DOHH2 (cell line): ENCODE results near the gene VWA5B1.

Source experiments
- H3F3A ChIP-seq: fragments of 200-600 bp; sonication (generic), shearing (Covaris generic); 2 replicates; pipeline ENCODE4 v1.6.0; 2016; ENCODE audit warnings: antibody characterized with exemption, mild to moderate bottlenecking; ENCODE audit not compliant: control insufficient read depth, insufficient read depth
- H3K27ac ChIP-seq: fragments of 200-600 bp; sonication (generic); 2 replicates; pipeline ENCODE4 v1.5.1; 2014; ENCODE audit warnings: low read depth, mild to moderate bottlenecking, low read length, moderate library complexity
- H3K27me3 ChIP-seq: fragments of 200-600 bp; sonication (generic); 2 replicates; pipeline ENCODE4 v1.6.1; 2014; ENCODE audit warnings: mild to moderate bottlenecking, low read length, mixed read lengths; ENCODE audit not compliant: control insufficient read depth
- H3K36me3 ChIP-seq: fragments of 200-600 bp; sonication (generic); 2 replicates; pipeline ENCODE4 v1.6.1; 2014; ENCODE audit warnings: mild to moderate bottlenecking, low read length, moderate library complexity, mixed read lengths; ENCODE audit not compliant: control insufficient read depth
- H3K4me1 ChIP-seq: fragments of 200-600 bp; sonication (generic); 2 replicates; pipeline ENCODE4 v1.6.1; 2014; ENCODE audit warnings: mild to moderate bottlenecking, low read length, mixed read lengths; ENCODE audit not compliant: control insufficient read depth
- H3K4me2 ChIP-seq: fragments of 200-600 bp; sonication (generic); 2 replicates; pipeline ENCODE4 v1.6.0; 2014; ENCODE audit warnings: mild to moderate bottlenecking, low read length, moderate library complexity
- H3K4me3 ChIP-seq: fragments of 200-600 bp; sonication (generic); 2 replicates; pipeline ENCODE4 v1.5.1; 2014; ENCODE audit warnings: mild to moderate bottlenecking, low read length, mixed read lengths
- H3K79me2 ChIP-seq: fragments of 200-600 bp; sonication (generic); 2 replicates; pipeline ENCODE4 v1.6.1; 2014; ENCODE audit warnings: mild to moderate bottlenecking, low read length, mixed read lengths; ENCODE audit not compliant: control insufficient read depth
- H3K9me2 ChIP-seq: fragments of 200-600 bp; sonication (generic); replicated peaks from 2 replicates; pipeline ENCODE4 v1.6.1; 2014; ENCODE audit warnings: mild to moderate bottlenecking, low read length, mixed read lengths; ENCODE audit not compliant: control insufficient read depth
- H3K9me3 ChIP-seq: fragments of 200-600 bp; sonication (generic); 2 replicates; pipeline ENCODE4 v1.6.1; 2014; ENCODE audit warnings: antibody characterized with exemption, low read length, mixed read lengths; ENCODE audit not compliant: control insufficient read depth, insufficient read depth
- H4K20me1 ChIP-seq: fragments of 200-600 bp; sonication (generic); 2 replicates; pipeline ENCODE4 v1.6.0; 2014; ENCODE audit warnings: low read depth, mild to moderate bottlenecking, antibody characterized with exemption, low read length, moderate library complexity; ENCODE audit not compliant: control insufficient read depth, insufficient read depth
- EZH2phosphoT487 ChIP-seq: fragments of 200-600 bp; sonication (generic); IDR thresholded peaks from 2 replicates; pipeline ENCODE4 v1.6.1; 2017; ENCODE audit warnings: borderline replicate concordance, mild to moderate bottlenecking, antibody characterized with exemption, low read length, moderate library complexity, mixed read lengths
- TF ChIP-seq, protein P1 (sequence below): fragments of 200-600 bp; sonication (generic); IDR thresholded peaks from one replicate; pipeline ENCODE4 v1.5.1; 2014; ENCODE audit warnings: antibody characterized with exemption, mild to moderate bottlenecking, low read depth, low read length; ENCODE audit not compliant: poor library complexity, severe bottlenecking

The VWA5B1 gene

DNA sequence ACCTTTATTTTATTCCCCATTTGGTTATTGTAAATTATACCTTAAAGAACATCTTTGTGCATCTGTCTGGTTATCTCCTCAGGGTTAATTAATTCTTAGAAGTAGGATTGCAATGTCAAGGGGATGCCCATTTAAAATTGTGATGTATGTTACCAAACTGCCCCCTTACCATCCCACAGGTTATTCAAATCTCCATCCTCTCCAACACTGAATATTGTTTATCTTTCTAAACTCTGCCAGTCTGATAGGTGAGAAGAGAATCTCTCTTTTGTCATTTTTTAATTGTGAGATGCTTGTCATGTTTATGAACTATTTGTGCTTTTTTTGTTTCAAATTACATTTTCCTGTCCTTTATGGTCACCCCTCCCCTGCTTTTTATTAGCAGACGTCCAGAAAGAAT, 55.8 kb downstream of the VWA5B1 start:
- no peaks in the 10 kb centered on the region for H4K20me1 ChIP-seq
- TF ChIP-seq EZH2phosphoT487: no peak
- TF ChIP-seq, protein P1, sequence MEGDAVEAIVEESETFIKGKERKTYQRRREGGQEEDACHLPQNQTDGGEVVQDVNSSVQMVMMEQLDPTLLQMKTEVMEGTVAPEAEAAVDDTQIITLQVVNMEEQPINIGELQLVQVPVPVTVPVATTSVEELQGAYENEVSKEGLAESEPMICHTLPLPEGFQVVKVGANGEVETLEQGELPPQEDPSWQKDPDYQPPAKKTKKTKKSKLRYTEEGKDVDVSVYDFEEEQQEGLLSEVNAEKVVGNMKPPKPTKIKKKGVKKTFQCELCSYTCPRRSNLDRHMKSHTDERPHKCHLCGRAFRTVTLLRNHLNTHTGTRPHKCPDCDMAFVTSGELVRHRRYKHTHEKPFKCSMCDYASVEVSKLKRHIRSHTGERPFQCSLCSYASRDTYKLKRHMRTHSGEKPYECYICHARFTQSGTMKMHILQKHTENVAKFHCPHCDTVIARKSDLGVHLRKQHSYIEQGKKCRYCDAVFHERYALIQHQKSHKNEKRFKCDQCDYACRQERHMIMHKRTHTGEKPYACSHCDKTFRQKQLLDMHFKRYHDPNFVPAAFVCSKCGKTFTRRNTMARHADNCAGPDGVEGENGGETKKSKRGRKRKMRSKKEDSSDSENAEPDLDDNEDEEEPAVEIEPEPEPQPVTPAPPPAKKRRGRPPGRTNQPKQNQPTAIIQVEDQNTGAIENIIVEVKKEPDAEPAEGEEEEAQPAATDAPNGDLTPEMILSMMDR: no peak

GRCh38 chr1:20347699-20348098, 57.0 kb downstream of the VWA5B1 start:
- H3K27me3 ChIP-seq: no peaks in the 10 kb centered on the region; the same call in 1 of the 2 replicates
- H3K4me2 ChIP-seq: no peak overlapping the region
- H3K4me3 ChIP-seq: no peak overlapping the region
- H3K9me3 ChIP-seq: no peaks in the 10 kb centered on the region; the same call in 1 of the 2 replicates
- no peaks in the 10 kb centered on the region for H3K4me1 ChIP-seq
- H3K36me3 ChIP-seq: no peaks in the 10 kb centered on the region
- no peak overlapping the region for H3K27ac ChIP-seq
- no peaks in the 10 kb centered on the region for H3K79me2 ChIP-seq
- no peaks in the 10 kb centered on the region for H3F3A ChIP-seq
- TF ChIP-seq EZH2phosphoT487: no peak
- TF ChIP-seq, protein P1: no peak
- no peaks in the 10 kb centered on the region for H4K20me1 ChIP-seq
- no peaks in the 10 kb centered on the region for H3K9me2 ChIP-seq

More for the DNA sequence above, 55.8 kb downstream of the VWA5B1 start:
- Histone ChIP-seq H3K27ac (no peak overlapping the region), H3K4me2 (no peak overlapping the region), H3K4me3 (no peak overlapping the region), H3K27me3 (no peaks in the 10 kb centered on the region), H3K79me2 (no peaks in the 10 kb centered on the region), H3K9me2 (no peaks in the 10 kb centered on the region), H3K9me3 (no peaks in the 10 kb centered on the region; the same call in 1 of the 2 replicates), H3F3A (no peaks in the 10 kb centered on the region), H3K36me3 (no peaks in the 10 kb centered on the region), H3K4me1 (no peaks in the 10 kb centered on the region)

- Histone ChIP-seq H3K9me3 (no peaks in the 10 kb centered on the region; the same call in 1 of the 2 replicates), H3K79me2 (no peaks in the 10 kb centered on the region), H3K36me3 (no peaks in the 10 kb centered on the region), H3K4me1 (no peaks in the 10 kb centered on the region), H3F3A (no peaks in the 10 kb centered on the region), H3K4me3 (no peak overlapping the region), H3K27me3 (peaks cover 5% of the 10 kb centered on the region; the same call in 1 of the 2 replicates), H3K27ac (no peak overlapping the region), H3K4me2 (no peak overlapping the region), H4K20me1 (no peaks in the 10 kb centered on the region; the same call in 1 of the 2 replicates), H3K9me2 (no peaks in the 10 kb centered on the region)
- TF ChIP-seq, protein P1: no peak
- no peak for TF ChIP-seq EZH2phosphoT487
These were observed 57.7 kb downstream of the VWA5B1 start for GRCh38 chr1:20348326-20348915.
